Muscle layer of colon (tissue), 2 donors: ENCODE results near the gene ATXN7L1.
"Not testable (repeated sequence)": the region's sequence is repeated elsewhere in the genome, so short reads cannot be mapped to it uniquely, and the experiment has no call there.

Experiments
- H3K27ac ChIP-seq: one replicate; pipeline ENCODE4 v1.7.0; 2013; ENCODE audit warnings: low read depth, mild to moderate bottlenecking, low read length, moderate library complexity
- H3K27me3 ChIP-seq, 2 donors: one replicate each; pipeline ENCODE4 v1.7.0; 2013; ENCODE audit warnings: low read length in 2 of 2, mild to moderate bottlenecking in 2 of 2; ENCODE audit not compliant: insufficient read depth in 2 of 2, control insufficient read depth in 1 of 2
- H3K36me3 ChIP-seq: one replicate; pipeline ENCODE4 v1.7.0; 2013; ENCODE audit warnings: mild to moderate bottlenecking, low read length; ENCODE audit not compliant: insufficient read depth
- H3K4me1 ChIP-seq: one replicate; pipeline ENCODE4 v1.7.0; 2013; ENCODE audit warnings: mild to moderate bottlenecking, low read length; ENCODE audit not compliant: insufficient read depth
- H3K4me3 ChIP-seq, 2 donors: one replicate each; pipeline ENCODE4 v1.7.0; 2013; ENCODE audit warnings: low read length in 2 of 2, low read depth in 1 of 2, mild to moderate bottlenecking in 1 of 2, moderate library complexity in 1 of 2
- H3K9ac ChIP-seq: one replicate; pipeline ENCODE4 v1.7.0; 2013; ENCODE audit warnings: low read length
- H3K9me3 ChIP-seq: one replicate; pipeline ENCODE4 v1.7.0; 2013; ENCODE audit warnings: mild to moderate bottlenecking, low read length
- donor health status: abdominal sarcoma.
- donor health status: Adenocarcinoma of cecum.

Gene ATXN7L1

GRCh38 chr7:105699568-105700236 is 176.7 kb downstream of the ATXN7L1 start:
- Histone ChIP-seq H3K36me3 (no peaks in the 10 kb centered on the region), H3K4me1 (no peaks in the 10 kb centered on the region), H3K27me3 (no peaks in the 10 kb centered on the region), H3K9me3 (no peaks in the 10 kb centered on the region), H3K9ac (no peak overlapping the region), H3K4me3 (no peak overlapping the region), H3K27ac (no peak overlapping the region)

DNA sequence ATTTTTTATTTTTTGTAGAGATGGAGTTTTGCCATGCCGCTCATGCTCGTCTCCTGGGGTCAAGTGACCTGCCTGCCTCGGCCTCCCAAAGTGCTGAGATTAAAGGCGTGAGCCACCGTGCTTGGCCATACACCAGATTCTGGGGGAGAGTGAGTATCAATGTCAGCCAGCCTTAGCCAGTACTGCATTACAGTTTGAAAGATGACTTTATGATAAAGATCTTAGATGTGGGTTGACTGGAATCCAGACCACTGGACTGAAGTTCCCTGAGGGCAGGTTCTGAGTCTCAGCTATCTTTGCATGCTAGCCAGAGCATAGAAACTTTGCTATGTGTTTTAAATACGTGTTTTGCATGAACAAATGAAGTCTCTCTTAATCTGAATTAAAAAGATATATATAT is 177.9 kb downstream of the ATXN7L1 start:
- H3K9ac ChIP-seq, result no peak overlapping the region
- no peaks in the 10 kb centered on the region for H3K9me3 ChIP-seq
- no peaks in the 10 kb centered on the region for H3K36me3 ChIP-seq
- no peaks in the 10 kb centered on the region for H3K4me1 ChIP-seq
- H3K27me3 ChIP-seq, result no peaks in the 10 kb centered on the region
- no peak overlapping the region for H3K27ac ChIP-seq
- H3K4me3 ChIP-seq, result no peak overlapping the region

- no peak overlapping the region for H3K27ac ChIP-seq
Observed at GRCh38 chr7:105697753-105698152, 178.6 kb downstream of the ATXN7L1 start.

DNA sequence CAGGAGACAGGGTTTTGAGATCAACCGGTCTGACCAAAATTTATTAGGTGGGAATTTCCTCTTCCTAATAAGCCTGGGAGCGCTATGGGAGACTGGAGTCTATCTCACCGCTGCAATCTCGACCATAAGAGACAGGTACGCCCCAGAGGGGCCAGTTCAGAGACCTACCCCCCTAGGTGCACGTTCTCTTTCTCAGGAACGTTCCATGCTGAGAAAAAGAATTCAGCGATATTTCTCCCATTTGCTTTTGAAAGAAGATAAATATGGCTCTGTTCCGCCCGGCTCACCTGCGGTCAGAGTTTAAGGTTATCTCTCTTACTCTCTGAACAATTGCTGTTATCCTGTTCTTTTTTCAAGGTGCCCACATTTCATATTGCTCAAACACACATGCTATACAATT is 179.2 kb downstream of the ATXN7L1 start:
- H3K4me1 ChIP-seq, H3K4me3 ChIP-seq, H3K9ac ChIP-seq, H3K27ac ChIP-seq, H3K27me3 ChIP-seq, H3K36me3 ChIP-seq, H3K9me3 ChIP-seq: not testable (repeated sequence)

More at GRCh38 chr7:105697753-105698152, 178.6 kb downstream of the ATXN7L1 start:
- no peak overlapping the region for H3K9ac ChIP-seq
- H3K36me3 ChIP-seq, result no peaks in the 10 kb centered on the region
- no peaks in the 10 kb centered on the region for H3K4me1 ChIP-seq
- H3K4me3 ChIP-seq, result no peak overlapping the region
- H3K9me3 ChIP-seq, result no peaks in the 10 kb centered on the region
- no peaks in the 10 kb centered on the region for H3K27me3 ChIP-seq

- Histone ChIP-seq H3K4me1 (peaks cover 6% of the 10 kb centered on the region), H3K27ac (no peak overlapping the region), H3K36me3 (no peaks in the 10 kb centered on the region), H3K9ac (no peak overlapping the region), H3K9me3 (no peaks in the 10 kb centered on the region), H3K27me3 (no peaks in the 10 kb centered on the region), H3K4me3 (no peak overlapping the region)
Observed at GRCh38 chr7:105693576-105693975, 182.8 kb downstream of the ATXN7L1 start.

DNA sequence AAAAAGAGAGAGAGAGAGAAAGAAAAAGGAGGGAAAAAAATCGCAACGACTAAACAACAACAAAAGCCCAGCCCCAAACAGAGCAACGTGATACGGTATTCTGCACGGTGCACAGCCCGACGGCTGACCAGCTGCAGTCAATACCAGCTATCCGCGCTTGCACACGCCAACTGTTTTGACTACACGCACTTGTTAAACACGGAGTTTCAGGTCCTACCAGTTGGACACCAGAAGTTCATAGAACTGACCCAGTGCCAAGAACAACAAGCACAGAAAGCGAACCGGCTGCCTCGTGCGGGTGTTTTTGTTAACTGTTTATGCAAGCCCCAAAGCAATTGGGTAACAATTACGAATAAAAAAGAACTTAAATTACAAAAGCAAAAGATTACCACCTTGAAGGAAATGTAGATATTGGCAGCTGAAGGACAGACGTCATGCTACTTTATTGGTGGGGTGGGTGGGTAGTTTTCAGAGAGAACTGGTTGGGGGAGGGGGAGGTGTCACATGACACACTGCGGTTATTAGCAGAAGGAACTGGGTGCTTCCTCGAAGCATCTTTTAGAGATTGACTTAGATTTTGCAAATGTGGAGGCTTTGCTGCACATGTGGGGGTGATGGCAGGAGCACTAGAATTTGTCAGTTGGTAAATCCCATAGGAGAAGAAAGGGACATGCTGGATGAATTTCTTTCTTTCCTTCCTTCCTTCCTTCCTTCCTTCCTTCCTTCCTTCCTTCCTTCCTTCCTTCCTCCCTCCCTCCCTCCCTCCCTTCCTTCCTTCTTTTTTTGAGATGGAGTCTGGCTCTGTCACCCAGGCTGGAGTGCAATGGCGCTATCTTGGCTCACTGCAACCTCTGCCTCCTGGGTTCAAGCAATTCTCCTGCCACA is 184.5 kb downstream of the ATXN7L1 start:
- Histone ChIP-seq H3K4me3 (peak overlapping the region; percentile 69 to 88), H3K9me3 (no peaks in the 10 kb centered on the region), H3K9ac (no peak overlapping the region), H3K36me3 (no peaks in the 10 kb centered on the region), H3K27ac (peak overlapping the region; percentile 7), H3K27me3 (no peaks in the 10 kb centered on the region), H3K4me1 (peaks cover 6% of the 10 kb centered on the region)

DNA sequence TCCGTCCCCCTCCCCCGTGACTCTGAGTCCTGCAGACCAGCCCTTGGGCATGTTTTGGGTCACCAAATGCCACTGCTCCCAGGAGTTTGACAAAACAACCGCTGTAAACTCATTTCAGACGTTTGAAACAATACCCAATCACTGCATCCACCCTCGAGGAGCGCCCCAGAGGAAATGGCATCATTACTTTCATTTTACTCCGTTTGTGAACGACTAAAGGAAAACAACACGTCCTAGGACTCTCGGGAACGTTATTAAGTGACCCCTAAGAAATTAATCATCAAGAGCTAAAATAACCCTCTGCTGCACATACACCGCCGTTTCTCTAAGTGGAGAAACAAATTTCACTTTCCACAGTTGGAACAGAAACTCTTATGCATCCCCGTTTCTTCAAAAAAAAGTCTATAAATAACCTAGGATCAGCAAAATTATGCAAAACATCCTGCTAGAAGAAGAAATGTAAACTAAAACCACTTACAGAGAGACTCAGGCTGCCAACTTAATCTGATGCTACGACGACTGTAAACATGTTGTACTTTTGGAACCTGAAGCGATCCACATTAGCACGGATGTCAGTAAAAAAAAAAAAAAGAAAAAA is 185.2 kb downstream of the ATXN7L1 start:
- H3K9me3 ChIP-seq, result no peaks in the 10 kb centered on the region
- H3K9ac ChIP-seq, result no peak overlapping the region
- H3K27me3 ChIP-seq, result no peaks in the 10 kb centered on the region
- H3K36me3 ChIP-seq, result no peaks in the 10 kb centered on the region
- peaks cover 6% of the 10 kb centered on the region for H3K4me1 ChIP-seq
- H3K27ac ChIP-seq, result peak overlapping the region; percentile 51
- peak overlapping the region; percentile 69 to 88 for H3K4me3 ChIP-seq

DNA sequence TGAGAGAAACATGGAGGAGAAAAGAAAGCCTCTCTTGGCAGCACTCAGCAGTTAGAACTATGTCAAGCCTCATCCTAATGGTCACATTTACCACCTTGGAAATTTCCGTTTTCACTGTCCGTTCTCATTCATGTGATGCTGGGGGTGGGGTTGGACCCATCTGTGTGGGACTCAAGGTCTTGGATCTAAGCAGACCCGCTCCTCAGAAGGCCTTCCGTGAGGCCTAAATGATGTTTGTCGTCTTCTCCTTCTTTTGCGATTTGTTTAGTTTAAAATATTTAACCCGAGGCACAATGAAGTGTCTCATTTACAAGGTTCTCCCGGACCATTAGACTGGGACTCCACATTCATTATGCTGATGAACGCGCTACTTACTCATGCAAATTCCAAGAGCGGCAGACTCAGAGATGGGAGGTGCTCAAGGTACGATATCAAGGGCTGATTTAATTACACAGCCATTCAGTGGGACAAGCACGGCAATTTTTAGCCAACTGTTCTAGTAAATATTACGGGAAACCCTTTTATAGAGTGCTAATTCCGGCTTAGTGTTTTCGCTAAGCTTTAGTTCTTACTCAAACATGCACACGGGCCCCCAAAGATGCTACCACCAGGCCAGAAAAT is 186.0 kb downstream of the ATXN7L1 start:
- no peak overlapping the region for H3K27ac ChIP-seq
- no peak overlapping the region for H3K9ac ChIP-seq
- H3K27me3 ChIP-seq, result no peaks in the 10 kb centered on the region
- peak overlapping the region; percentile 69 to 88 for H3K4me3 ChIP-seq
- no peaks in the 10 kb centered on the region for H3K36me3 ChIP-seq
- no peaks in the 10 kb centered on the region for H3K9me3 ChIP-seq
- H3K4me1 ChIP-seq, result peaks cover 6% of the 10 kb centered on the region

- Histone ChIP-seq H3K27ac (no peak overlapping the region), H3K4me1 (peaks cover 6% of the 10 kb centered on the region), H3K9ac (no peak overlapping the region)
Observed at GRCh38 chr7:105689067-105689819, 187.2 kb downstream of the ATXN7L1 start.

DNA sequence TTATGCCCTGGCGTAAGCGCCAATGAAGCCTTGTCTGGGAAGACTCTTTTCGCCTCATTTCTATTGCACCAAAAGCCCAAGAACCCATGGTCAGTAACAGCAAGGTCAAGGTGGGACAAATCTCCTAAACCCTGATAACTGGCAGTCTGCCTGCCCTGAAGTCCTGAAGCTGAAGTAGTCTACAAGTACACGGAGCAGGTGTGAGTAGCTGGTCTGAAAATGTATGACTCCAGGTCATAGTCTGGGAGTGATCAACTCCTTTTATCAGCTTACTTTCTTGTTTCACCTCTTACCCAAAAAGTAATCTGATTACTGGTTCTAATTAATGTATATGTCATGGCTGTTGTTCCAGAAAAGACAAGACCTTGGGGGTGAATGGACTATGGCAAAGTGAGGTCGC is 187.8 kb downstream of the ATXN7L1 start:
- Histone ChIP-seq H3K4me3 (no peak overlapping the region), H3K27ac (no peak overlapping the region), H3K4me1 (peaks cover 6% of the 10 kb centered on the region), H3K27me3 (no peaks in the 10 kb centered on the region), H3K36me3 (no peaks in the 10 kb centered on the region), H3K9ac (no peak overlapping the region), H3K9me3 (no peaks in the 10 kb centered on the region)

More at GRCh38 chr7:105689067-105689819, 187.2 kb downstream of the ATXN7L1 start:
- Histone ChIP-seq H3K9me3 (no peaks in the 10 kb centered on the region), H3K4me3 (no peak overlapping the region), H3K36me3 (no peaks in the 10 kb centered on the region), H3K27me3 (no peaks in the 10 kb centered on the region)

- Histone ChIP-seq H3K4me1 (no peaks in the 10 kb centered on the region), H3K27ac (no peak overlapping the region), H3K9ac (no peak overlapping the region), H3K27me3 (no peaks in the 10 kb centered on the region), H3K4me3 (no peak overlapping the region), H3K36me3 (no peaks in the 10 kb centered on the region), H3K9me3 (no peaks in the 10 kb centered on the region)
Observed at GRCh38 chr7:105685161-105685560, 191.2 kb downstream of the ATXN7L1 start.
